BLaER1 treated with 17β-estradiol and CSF1 and Interleukin-3, amounts not matched to agents 10 nM and 100 nM (cell line): ENCODE measurements around the gene SLX4IP.

ENCODE experiments used
- H3K27ac ChIP-seq, 11 experiments: shearing (Covaris generic); formaldehyde crosslinking; 2 replicates each; pipeline ENCODE4 v1.8.1; 2022
- H3K27me3 ChIP-seq, 11 experiments: shearing (Covaris generic); formaldehyde crosslinking; 2 replicates each; pipeline ENCODE4 v1.8.1; 2022
- H3K36me3 ChIP-seq, 11 experiments: shearing (Covaris generic); formaldehyde crosslinking; 2 replicates each; pipeline ENCODE4 v1.8.1; 2022
- H3K4me1 ChIP-seq, 10 experiments: shearing (Covaris generic); formaldehyde crosslinking; 2 replicates each; pipeline ENCODE4 v1.8.1; 2022
- H3K4me2 ChIP-seq, 11 experiments: shearing (Covaris generic); formaldehyde crosslinking; 2 replicates each; pipeline ENCODE4 v1.8.1; 2022
- H3K4me3 ChIP-seq, 10 experiments: shearing (Covaris generic); formaldehyde crosslinking; 2 replicates each; pipeline ENCODE4 v1.8.1; 2022
- H3K9ac ChIP-seq, 11 experiments: shearing (Covaris generic); formaldehyde crosslinking; 2 replicates each; pipeline ENCODE4 v1.8.1; 2022
- H3K9me3 ChIP-seq, 11 experiments: shearing (Covaris generic); formaldehyde crosslinking; replicated peaks in 1 of 11; 2 replicates each; pipeline ENCODE4 v1.8.1; 2022
- H4K20me1 ChIP-seq, 11 experiments: shearing (Covaris generic); formaldehyde crosslinking; 2 replicates each; pipeline ENCODE4 v1.8.1; 2022
- Cebpa-rat ChIP-seq, 11 experiments: shearing (Covaris generic); IDR thresholded peaks; 2 replicates each; pipeline ENCODE4 v1.8.1; 2022

Gene SLX4IP

GRCh38 chr20:10423735-10424134 lies 11.4 kb upstream of the SLX4IP start:
- Histone ChIP-seq H3K4me3 (no peak overlapping the region), H3K9me3 (no peaks in the 10 kb centered on the region), H3K9ac (no peak overlapping the region), H4K20me1 (peaks cover 29 to 99% (median 62%) of the 10 kb centered on the region in 11 experiments), H3K4me2 (no peak overlapping the region), H3K36me3 (peaks cover 20 to 67% (median 42%) of the 10 kb centered on the region in 11 experiments; a peak in 21 of 22 replicates), H3K27me3 (no peaks in the 10 kb centered on the region), H3K4me1 (peaks cover 0 to 12% (median 0%) of the 10 kb centered on the region in 10 experiments; a peak in 4 of 20 replicates), H3K27ac (no peak overlapping the region)
- no peak for TF ChIP-seq Cebpa-rat (IDR thresholded peaks at IDR 0.05)

- H3K36me3 ChIP-seq, result peaks cover 8 to 43% (median 29%) of the 10 kb centered on the region in 11 experiments; a peak in 17 of 22 replicates
- no peak overlapping the region for H3K4me2 ChIP-seq
- H3K4me1 ChIP-seq, result peaks cover 6 to 43% (median 20%) of the 10 kb centered on the region in 10 experiments; a peak in 19 of 20 replicates
- H4K20me1 ChIP-seq, result peaks cover 29 to 99% (median 52%) of the 10 kb centered on the region in 11 experiments
- TF ChIP-seq Cebpa-rat (IDR thresholded peaks at IDR 0.05), result no peak
- H3K27ac ChIP-seq, result no peak overlapping the region
- H3K9me3 ChIP-seq, result no peaks in the 10 kb centered on the region
- no peak overlapping the region for H3K4me3 ChIP-seq
- no peak overlapping the region; a peak in 1 of 22 replicates for H3K9ac ChIP-seq
- H3K27me3 ChIP-seq, result no peaks in the 10 kb centered on the region
These were observed 7.9 kb upstream of the SLX4IP start for GRCh38 chr20:10427060-10427692.

GRCh38 chr20:10428008-10428407 lies 7.1 kb upstream of the SLX4IP start:
- peaks cover 13 to 51% (median 28%) of the 10 kb centered on the region in 10 experiments for H3K4me1 ChIP-seq

GRCh38 chr20:10429443-10429981 lies 5.6 kb upstream of the SLX4IP start:
- H3K27ac ChIP-seq, result 0 out of 22 replicates have a peak overlapping the region, but pooled peaks of 1 of the 11 experiments have one; percentile 3
- peaks cover 17 to 54% (median 32%) of the 10 kb centered on the region in 10 experiments for H3K4me1 ChIP-seq
- TF ChIP-seq Cebpa-rat (IDR thresholded peaks at IDR 0.05), result no peak
- 0 out of 22 replicates have a peak overlapping the region, but pooled peaks of 1 of the 11 experiments have one; percentile 92 for H3K4me2 ChIP-seq
- H3K9ac ChIP-seq, result no peak overlapping the region
- no peaks in the 10 kb centered on the region for H3K9me3 ChIP-seq
- H3K27me3 ChIP-seq, result no peaks in the 10 kb centered on the region
- peaks cover 4 to 29% (median 17%) of the 10 kb centered on the region in 11 experiments; a peak in 14 of 22 replicates for H3K36me3 ChIP-seq
- H4K20me1 ChIP-seq, result peaks cover 25 to 77% (median 41%) of the 10 kb centered on the region in 11 experiments
- H3K4me3 ChIP-seq, result no peak overlapping the region

More at GRCh38 chr20:10428008-10428407, 7.1 kb upstream of the SLX4IP start:
- Histone ChIP-seq H3K27ac (no peak overlapping the region), H3K27me3 (no peaks in the 10 kb centered on the region), H3K4me2 (no peak overlapping the region), H3K9ac (0 out of 22 replicates have a peak overlapping the region, but pooled peaks of 1 of the 11 experiments have one; percentile 26), H4K20me1 (peaks cover 29 to 92% (median 44%) of the 10 kb centered on the region in 11 experiments), H3K36me3 (peaks cover 7 to 41% (median 23%) of the 10 kb centered on the region in 11 experiments; a peak in 17 of 22 replicates), H3K9me3 (no peaks in the 10 kb centered on the region), H3K4me3 (no peak overlapping the region)
- no peak for TF ChIP-seq Cebpa-rat (IDR thresholded peaks at IDR 0.05)

- peaks cover 25 to 72% (median 41%) of the 10 kb centered on the region in 11 experiments for H4K20me1 ChIP-seq
- H3K9me3 ChIP-seq, result no peaks in the 10 kb centered on the region
- H3K4me2 ChIP-seq, result peak overlapping the region in 4 of 11 experiments; percentile 4 to 94 (median 53); a peak in 3 of 22 replicates
- H3K27ac ChIP-seq, result no peak overlapping the region
- TF ChIP-seq Cebpa-rat (IDR thresholded peaks at IDR 0.05), result no peak
- peaks cover 17 to 54% (median 32%) of the 10 kb centered on the region in 10 experiments for H3K4me1 ChIP-seq
- H3K27me3 ChIP-seq, result no peaks in the 10 kb centered on the region
- no peak overlapping the region for H3K4me3 ChIP-seq
- peak overlapping the region in 1 of 11 experiments; percentile 43; a peak in 1 of 22 replicates for H3K9ac ChIP-seq
- H3K36me3 ChIP-seq, result peaks cover 0 to 29% (median 17%) of the 10 kb centered on the region in 11 experiments; a peak in 14 of 22 replicates
These were observed 5.1 kb upstream of the SLX4IP start for GRCh38 chr20:10430000-10430466.

GRCh38 chr20:10430704-10431103 lies 4.4 kb upstream of the SLX4IP start:
- Histone ChIP-seq H3K4me1 (peaks cover 20 to 58% (median 35%) of the 10 kb centered on the region in 10 experiments), H3K4me3 (no peak overlapping the region), H3K27ac (0 out of 22 replicates have a peak overlapping the region, but pooled peaks of 1 of the 11 experiments have one; percentile 13), H3K4me2 (peak overlapping the region in 5 of 11 experiments; percentile 4 to 95 (median 92); a peak in 4 of 22 replicates), H3K9me3 (no peaks in the 10 kb centered on the region), H3K27me3 (no peaks in the 10 kb centered on the region), H4K20me1 (peaks cover 25 to 65% (median 37%) of the 10 kb centered on the region in 11 experiments), H3K36me3 (peaks cover 0 to 29% (median 12%) of the 10 kb centered on the region in 11 experiments; a peak in 13 of 22 replicates), H3K9ac (peak overlapping the region in 1 of 11 experiments; percentile 43; a peak in 1 of 22 replicates)
- no peak for TF ChIP-seq Cebpa-rat (IDR thresholded peaks at IDR 0.05)

GRCh38 chr20:10432079-10432478 lies 3.0 kb upstream of the SLX4IP start:
- Histone ChIP-seq H3K36me3 (peaks cover 0 to 22% (median 5%) of the 10 kb centered on the region in 11 experiments; a peak in 7 of 22 replicates), H4K20me1 (peaks cover 15 to 51% (median 28%) of the 10 kb centered on the region in 11 experiments; a peak in 20 of 22 replicates), H3K4me3 (0 out of 20 replicates have a peak overlapping the region, but pooled peaks of 2 of the 10 experiments have one; percentile 3 to 6), H3K9me3 (no peaks in the 10 kb centered on the region), H3K27me3 (no peaks in the 10 kb centered on the region), H3K4me1 (peaks cover 33 to 72% (median 43%) of the 10 kb centered on the region in 10 experiments), H3K9ac (peak overlapping the region in 4 of 11 experiments; percentile 10 to 30 (median 23); a peak in 3 of 22 replicates), H3K27ac (peak overlapping the region in 7 of 11 experiments; percentile 19 to 96 (median 46); a peak in 14 of 22 replicates), H3K4me2 (peak overlapping the region; percentile 48 to 95 (median 91); a peak in 21 of 22 replicates)
- TF ChIP-seq Cebpa-rat (IDR thresholded peaks at IDR 0.05), result peak in 5 of 11 experiments; percentile 6 to 30 (median 21); a peak in 1 of 22 replicates

- Histone ChIP-seq H3K4me3 (peak overlapping the region; percentile 74 to 97 (median 86)), H3K9ac (peak overlapping the region; percentile 88 to 95 (median 93)), H4K20me1 (peaks cover 7 to 41% (median 20%) of the 10 kb centered on the region in 11 experiments; a peak in 16 of 22 replicates), H3K9me3 (no peaks in the 10 kb centered on the region), H3K4me1 (peaks cover 35 to 73% (median 45%) of the 10 kb centered on the region in 10 experiments), H3K4me2 (peak overlapping the region; percentile 71 to 95 (median 91)), H3K27me3 (no peaks in the 10 kb centered on the region), H3K27ac (peak overlapping the region; percentile 82 to 97 (median 94)), H3K36me3 (peaks cover 0 to 19% (median 5%) of the 10 kb centered on the region in 11 experiments; a peak in 7 of 22 replicates)
- TF ChIP-seq Cebpa-rat (IDR thresholded peaks at IDR 0.05), result no peak
These were observed 2.0 kb upstream of the SLX4IP start for GRCh38 chr20:10433014-10433622.
